Uterus (tissue), 2 donors: Measurements from ENCODE around the gene CLEC6A.

Experiments used
- POLR2A ChIP-seq, 2 donors: fragments of 450-650 bp; IDR thresholded peaks; one replicate each; pipeline ENCODE4 v1.6.1; 2016; ENCODE audit warnings: antibody characterized with exemption in 2 of 2, mild to moderate bottlenecking in 1 of 2, moderate library complexity in 1 of 2
- TF ChIP-seq, protein P1 (sequence below), 4 experiments: fragments of 200-600 bp in 2 of 4; fragments of 450-650 bp in 2 of 4; sonication (generic) in 2 of 4; IDR thresholded peaks; one replicate each; pipeline ENCODE4 v1.5.1; 2016 to 2019; ENCODE audit warnings: antibody characterized with exemption in 4 of 4, mild to moderate bottlenecking in 2 of 4, moderate library complexity in 1 of 4

DNA sequence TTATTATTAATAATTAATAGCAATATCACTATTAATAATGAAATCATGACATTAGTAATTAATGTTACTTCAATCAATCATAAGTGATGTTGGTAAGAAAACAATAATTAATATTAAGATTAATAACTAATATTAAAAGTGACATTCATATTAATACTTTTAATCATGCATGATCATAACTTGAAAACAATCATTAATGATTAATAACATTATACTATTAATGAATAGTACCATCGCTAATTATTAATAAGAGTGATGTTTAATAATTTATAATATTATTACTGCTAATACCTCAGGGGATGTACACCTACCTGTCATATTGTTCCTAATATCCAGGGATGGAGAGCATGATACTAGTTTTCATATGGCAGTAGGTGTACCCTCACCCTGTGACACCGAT lies 10.0 kb upstream of the CLEC6A start:
- TF ChIP-seq POLR2A (IDR thresholded peaks at IDR 0.05) = no peak
- TF ChIP-seq, protein P1, sequence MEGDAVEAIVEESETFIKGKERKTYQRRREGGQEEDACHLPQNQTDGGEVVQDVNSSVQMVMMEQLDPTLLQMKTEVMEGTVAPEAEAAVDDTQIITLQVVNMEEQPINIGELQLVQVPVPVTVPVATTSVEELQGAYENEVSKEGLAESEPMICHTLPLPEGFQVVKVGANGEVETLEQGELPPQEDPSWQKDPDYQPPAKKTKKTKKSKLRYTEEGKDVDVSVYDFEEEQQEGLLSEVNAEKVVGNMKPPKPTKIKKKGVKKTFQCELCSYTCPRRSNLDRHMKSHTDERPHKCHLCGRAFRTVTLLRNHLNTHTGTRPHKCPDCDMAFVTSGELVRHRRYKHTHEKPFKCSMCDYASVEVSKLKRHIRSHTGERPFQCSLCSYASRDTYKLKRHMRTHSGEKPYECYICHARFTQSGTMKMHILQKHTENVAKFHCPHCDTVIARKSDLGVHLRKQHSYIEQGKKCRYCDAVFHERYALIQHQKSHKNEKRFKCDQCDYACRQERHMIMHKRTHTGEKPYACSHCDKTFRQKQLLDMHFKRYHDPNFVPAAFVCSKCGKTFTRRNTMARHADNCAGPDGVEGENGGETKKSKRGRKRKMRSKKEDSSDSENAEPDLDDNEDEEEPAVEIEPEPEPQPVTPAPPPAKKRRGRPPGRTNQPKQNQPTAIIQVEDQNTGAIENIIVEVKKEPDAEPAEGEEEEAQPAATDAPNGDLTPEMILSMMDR (IDR thresholded peaks at IDR 0.05) = no peak
